IMR-90 (cell line): ENCODE data around the gene CACNA1G.

ENCODE experiments used
- BHLHE40 ChIP-seq: fragments of 150-350 bp; IDR thresholded peaks from 2 replicates; pipeline ENCODE4 v1.6.1; 2016; ENCODE audit warnings: mild to moderate bottlenecking, low read depth, low read length
- CEBPB ChIP-seq: IDR thresholded peaks from 2 replicates; pipeline ENCODE4 v1.6.1; 2012; ENCODE audit warnings: low read depth, low read length, improper control_type of control experiment
- CTCF ChIP-seq: conservative IDR thresholded peaks from 2 replicates; pipeline ENCODE4 v1.5.1; 2012; ENCODE audit warnings: mild to moderate bottlenecking, low read depth, low read length, improper control_type of control experiment
- POLR2A ChIP-seq: IDR thresholded peaks from 2 replicates; pipeline ENCODE4 v1.6.1; 2012; ENCODE audit warnings: mild to moderate bottlenecking, low read depth, low read length
- RAD21 ChIP-seq: IDR thresholded peaks from 2 replicates; pipeline ENCODE4 v1.6.1; 2012; ENCODE audit warnings: low read length, improper control_type of control experiment
- SMC3 ChIP-seq: fragments of 150-350 bp; IDR thresholded peaks from 2 replicates; pipeline ENCODE4 v1.6.1; 2016; ENCODE audit warnings: low read depth, mild to moderate bottlenecking, antibody characterized with exemption, low read length, moderate library complexity

DNA sequence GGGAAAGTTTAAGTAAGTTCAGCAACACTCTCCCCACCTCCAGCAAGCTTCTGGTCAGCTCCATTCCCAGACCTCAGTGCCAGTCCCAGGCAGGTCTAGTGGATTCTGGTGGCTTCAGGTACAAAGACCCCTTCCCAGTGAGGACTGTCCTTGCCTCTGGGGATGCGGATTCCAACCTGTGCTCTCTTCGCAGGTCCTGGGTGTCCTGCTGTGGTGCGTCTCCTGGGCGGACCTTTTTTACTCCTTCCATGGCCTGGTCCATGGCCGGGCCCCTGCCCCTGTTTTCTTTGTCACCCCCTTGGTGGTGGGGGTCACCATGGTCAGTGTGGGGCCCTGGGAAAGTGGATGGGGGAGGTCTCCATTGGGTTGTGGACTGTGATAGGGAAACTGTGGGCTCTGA, 96.0 kb downstream of the CACNA1G start:
- TF ChIP-seq CTCF (no peak), CEBPB (no peak), BHLHE40 (no peak), SMC3 (no peak), POLR2A (no peak), RAD21 (no peak)
